ENCODE results near the gene NCAPG. TPM values are rescaled to one million over a fixed set of nuclear protein-coding genes. Genes with fewer than 3 reads are reported as not detected.

Gene NCAPG
- polyA plus RNA-seq, 1 donor from 2014 or later, result 3.1 TPM

DNA sequence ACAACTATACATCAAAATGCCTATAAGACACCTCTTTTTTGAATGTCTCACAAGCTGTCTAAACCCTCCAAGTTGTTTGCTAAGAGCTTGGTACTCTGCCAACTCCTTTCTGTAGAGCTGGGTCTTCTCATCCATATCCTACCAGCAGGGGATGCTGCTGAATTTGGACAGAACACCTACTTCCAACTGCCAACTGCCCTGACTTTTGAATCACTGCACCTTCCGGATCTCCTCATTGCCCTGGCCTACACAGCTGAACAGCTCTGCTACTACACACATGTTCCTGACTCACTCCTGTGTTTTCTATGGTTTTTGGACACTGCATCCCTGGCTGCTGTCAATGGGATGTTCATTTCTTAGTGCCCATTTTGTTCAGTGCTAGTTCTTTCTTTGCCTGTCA, 48.1 kb upstream of the NCAPG start:
- Histone ChIP-seq H3K9me3 (ENCODE audit: low read length) (no peaks in the 10 kb centered on the region), H3K27me3 (ENCODE audit: insufficient read depth, low read depth, low read length) (no peaks in the 10 kb centered on the region), H3K36me3 (ENCODE audit: insufficient read depth, low read length) (no peaks in the 10 kb centered on the region), H3K27ac (ENCODE audit: low read length) (no peak overlapping the region), H3K9ac (ENCODE audit: low read length) (no peak overlapping the region), H2AFZ (ENCODE audit: low read depth, low read length) (no peak overlapping the region), H3K79me2 (replicated peaks; ENCODE audit: insufficient read depth, low read length) (no peaks in the 10 kb centered on the region), H4K20me1 (ENCODE audit: insufficient read depth) (no peaks in the 10 kb centered on the region), H3K4me2 (ENCODE audit: low read length) (no peak overlapping the region), H3K4me3 (ENCODE audit: low read length) (no peak overlapping the region), H3F3A (ENCODE audit: insufficient read depth, low read length, poor library complexity, severe bottlenecking) (no peaks in the 10 kb centered on the region), H3K9me2 (ENCODE audit: insufficient read depth, low read length) (no peaks in the 10 kb centered on the region)
- no peak for TF ChIP-seq EP300 (conservative IDR thresholded peaks at IDR 0.05; ENCODE audit: poor library complexity, severe bottlenecking)
- no peak for TF ChIP-seq MXI1 (conservative IDR thresholded peaks at IDR 0.05; ENCODE audit: poor library complexity, severe bottlenecking)
- TF ChIP-seq POLR2AphosphoS5 (IDR thresholded peaks at IDR 0.05), result no peak
- TF ChIP-seq EZH2 (IDR thresholded peaks at IDR 0.05; ENCODE audit: borderline replicate concordance, insufficient read depth, low read length, poor library complexity, severe bottlenecking), result no peak
- no peak for TF ChIP-seq TAF1 (IDR thresholded peaks at IDR 0.05; ENCODE audit: low read depth)
- TF ChIP-seq, protein P1, sequence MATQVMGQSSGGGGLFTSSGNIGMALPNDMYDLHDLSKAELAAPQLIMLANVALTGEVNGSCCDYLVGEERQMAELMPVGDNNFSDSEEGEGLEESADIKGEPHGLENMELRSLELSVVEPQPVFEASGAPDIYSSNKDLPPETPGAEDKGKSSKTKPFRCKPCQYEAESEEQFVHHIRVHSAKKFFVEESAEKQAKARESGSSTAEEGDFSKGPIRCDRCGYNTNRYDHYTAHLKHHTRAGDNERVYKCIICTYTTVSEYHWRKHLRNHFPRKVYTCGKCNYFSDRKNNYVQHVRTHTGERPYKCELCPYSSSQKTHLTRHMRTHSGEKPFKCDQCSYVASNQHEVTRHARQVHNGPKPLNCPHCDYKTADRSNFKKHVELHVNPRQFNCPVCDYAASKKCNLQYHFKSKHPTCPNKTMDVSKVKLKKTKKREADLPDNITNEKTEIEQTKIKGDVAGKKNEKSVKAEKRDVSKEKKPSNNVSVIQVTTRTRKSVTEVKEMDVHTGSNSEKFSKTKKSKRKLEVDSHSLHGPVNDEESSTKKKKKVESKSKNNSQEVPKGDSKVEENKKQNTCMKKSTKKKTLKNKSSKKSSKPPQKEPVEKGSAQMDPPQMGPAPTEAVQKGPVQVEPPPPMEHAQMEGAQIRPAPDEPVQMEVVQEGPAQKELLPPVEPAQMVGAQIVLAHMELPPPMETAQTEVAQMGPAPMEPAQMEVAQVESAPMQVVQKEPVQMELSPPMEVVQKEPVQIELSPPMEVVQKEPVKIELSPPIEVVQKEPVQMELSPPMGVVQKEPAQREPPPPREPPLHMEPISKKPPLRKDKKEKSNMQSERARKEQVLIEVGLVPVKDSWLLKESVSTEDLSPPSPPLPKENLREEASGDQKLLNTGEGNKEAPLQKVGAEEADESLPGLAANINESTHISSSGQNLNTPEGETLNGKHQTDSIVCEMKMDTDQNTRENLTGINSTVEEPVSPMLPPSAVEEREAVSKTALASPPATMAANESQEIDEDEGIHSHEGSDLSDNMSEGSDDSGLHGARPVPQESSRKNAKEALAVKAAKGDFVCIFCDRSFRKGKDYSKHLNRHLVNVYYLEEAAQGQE (IDR thresholded peaks at IDR 0.05; ENCODE audit: borderline replicate concordance), result no peak
- TF ChIP-seq RAD21 (conservative IDR thresholded peaks at IDR 0.05), result no peak
- TF ChIP-seq, protein P2, sequence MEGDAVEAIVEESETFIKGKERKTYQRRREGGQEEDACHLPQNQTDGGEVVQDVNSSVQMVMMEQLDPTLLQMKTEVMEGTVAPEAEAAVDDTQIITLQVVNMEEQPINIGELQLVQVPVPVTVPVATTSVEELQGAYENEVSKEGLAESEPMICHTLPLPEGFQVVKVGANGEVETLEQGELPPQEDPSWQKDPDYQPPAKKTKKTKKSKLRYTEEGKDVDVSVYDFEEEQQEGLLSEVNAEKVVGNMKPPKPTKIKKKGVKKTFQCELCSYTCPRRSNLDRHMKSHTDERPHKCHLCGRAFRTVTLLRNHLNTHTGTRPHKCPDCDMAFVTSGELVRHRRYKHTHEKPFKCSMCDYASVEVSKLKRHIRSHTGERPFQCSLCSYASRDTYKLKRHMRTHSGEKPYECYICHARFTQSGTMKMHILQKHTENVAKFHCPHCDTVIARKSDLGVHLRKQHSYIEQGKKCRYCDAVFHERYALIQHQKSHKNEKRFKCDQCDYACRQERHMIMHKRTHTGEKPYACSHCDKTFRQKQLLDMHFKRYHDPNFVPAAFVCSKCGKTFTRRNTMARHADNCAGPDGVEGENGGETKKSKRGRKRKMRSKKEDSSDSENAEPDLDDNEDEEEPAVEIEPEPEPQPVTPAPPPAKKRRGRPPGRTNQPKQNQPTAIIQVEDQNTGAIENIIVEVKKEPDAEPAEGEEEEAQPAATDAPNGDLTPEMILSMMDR (IDR thresholded peaks at IDR 0.05; ENCODE audit: poor library complexity, severe bottlenecking), result no peak
- TF ChIP-seq SMC3 (conservative IDR thresholded peaks at IDR 0.05; ENCODE audit: poor library complexity), result no peak

DNA sequence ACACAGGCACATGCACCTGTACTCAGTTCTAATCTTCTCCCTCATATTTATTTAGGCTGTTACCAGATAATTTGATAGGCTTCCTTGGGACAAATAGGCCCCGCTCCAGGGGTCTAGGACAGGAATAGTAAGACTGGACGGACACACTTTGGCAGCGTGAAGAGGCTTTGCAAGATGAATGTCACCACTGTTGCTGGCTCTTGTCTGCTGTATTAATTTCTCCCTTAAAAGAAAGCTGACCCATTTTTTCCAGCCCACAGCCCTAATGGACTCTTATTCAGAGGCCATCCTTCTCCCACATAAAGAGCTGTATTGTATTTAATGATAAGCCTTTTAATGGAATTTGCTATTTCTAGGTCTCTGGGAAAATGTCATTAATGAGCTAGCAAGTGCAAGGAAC, 47.4 kb upstream of the NCAPG start:
- H3K27me3 ChIP-seq (ENCODE audit: insufficient read depth, low read depth, low read length), result no peaks in the 10 kb centered on the region
- H3K4me2 ChIP-seq (ENCODE audit: low read length), result no peak overlapping the region
- no peaks in the 10 kb centered on the region for H3K36me3 ChIP-seq (ENCODE audit: insufficient read depth, low read length)
- no peaks in the 10 kb centered on the region for H4K20me1 ChIP-seq (ENCODE audit: insufficient read depth)
- H2AFZ ChIP-seq (ENCODE audit: low read depth, low read length), result no peak overlapping the region
- H3F3A ChIP-seq (ENCODE audit: insufficient read depth, low read length, poor library complexity, severe bottlenecking), result no peaks in the 10 kb centered on the region
- TF ChIP-seq, protein P2 (IDR thresholded peaks at IDR 0.05; ENCODE audit: poor library complexity, severe bottlenecking), result no peak
- TF ChIP-seq EZH2 (IDR thresholded peaks at IDR 0.05; ENCODE audit: borderline replicate concordance, insufficient read depth, low read length, poor library complexity, severe bottlenecking) (no peak), EP300 (conservative IDR thresholded peaks at IDR 0.05; ENCODE audit: poor library complexity, severe bottlenecking) (no peak), MXI1 (conservative IDR thresholded peaks at IDR 0.05; ENCODE audit: poor library complexity, severe bottlenecking) (no peak)
- no peaks in the 10 kb centered on the region for H3K79me2 ChIP-seq (replicated peaks; ENCODE audit: insufficient read depth, low read length)
- H3K9me2 ChIP-seq (ENCODE audit: insufficient read depth, low read length), result no peaks in the 10 kb centered on the region
- no peak overlapping the region for H3K9ac ChIP-seq (ENCODE audit: low read length)
- no peak overlapping the region for H3K4me3 ChIP-seq (ENCODE audit: low read length)
- H3K9me3 ChIP-seq (ENCODE audit: low read length), result no peaks in the 10 kb centered on the region
- H3K27ac ChIP-seq (ENCODE audit: low read length), result no peak overlapping the region

All from neural cell (in vitro differentiated cells).